Neuronal stem cell (in vitro differentiated cells): ENCODE results near the gene CACNA1C.

Source experiments
- DNase-seq: peaks from one replicate; pipeline ENCODE4 v3.0.0-alpha.2; 2013; ENCODE audit warnings: low spot score
- H2AFZ ChIP-seq: one replicate; pipeline ENCODE4 v1.6.1; 2013; ENCODE audit warnings: mild to moderate bottlenecking, low read length, inconsistent platforms
- H2AK5ac ChIP-seq: 2 replicates; pipeline ENCODE4 v1.6.1; 2013; ENCODE audit warnings: low read depth, mild to moderate bottlenecking, inconsistent platforms, low read length, moderate library complexity, mixed read lengths
- H2BK120ac ChIP-seq: 2 replicates; pipeline ENCODE4 v1.6.1; 2013; ENCODE audit warnings: low read depth, mild to moderate bottlenecking, inconsistent platforms, low read length, moderate library complexity, mixed read lengths
- H2BK12ac ChIP-seq: one replicate; pipeline ENCODE4 v1.6.1; 2013; ENCODE audit warnings: low read length, inconsistent platforms
- H2BK15ac ChIP-seq: 2 replicates; pipeline ENCODE4 v1.6.1; 2013; ENCODE audit warnings: mild to moderate bottlenecking, low read length, inconsistent platforms, mixed read lengths
- H2BK5ac ChIP-seq: one replicate; pipeline ENCODE4 v1.6.1; 2013; ENCODE audit warnings: inconsistent platforms, mild to moderate bottlenecking, low read length, moderate library complexity
- H3K14ac ChIP-seq: one replicate; pipeline ENCODE4 v1.6.1; 2013; ENCODE audit warnings: low read length, inconsistent platforms
- H3K18ac ChIP-seq: 2 replicates; pipeline ENCODE4 v1.6.1; 2013; ENCODE audit warnings: low read length, inconsistent platforms
- H3K23ac ChIP-seq: 2 replicates; pipeline ENCODE4 v1.6.1; 2013; ENCODE audit warnings: low read depth, mild to moderate bottlenecking, mixed read lengths, low read length, inconsistent platforms; ENCODE audit not compliant: poor library complexity
- H3K27ac ChIP-seq: replicated peaks from 3 replicates; pipeline ENCODE4 v1.5.1; 2013; ENCODE audit warnings: low read length, inconsistent platforms
- H3K27me3 ChIP-seq, 3 experiments: 2 replicates each; pipeline ENCODE4 v1.6.1; 2013; ENCODE audit warnings: low read length in 3 of 3, mild to moderate bottlenecking in 2 of 3, inconsistent platforms in 1 of 3, low read depth in 1 of 3, mixed read lengths in 1 of 3, moderate library complexity in 1 of 3; ENCODE audit not compliant: control insufficient read depth in 3 of 3, insufficient read depth in 3 of 3
- H3K36me3 ChIP-seq, 2 donors: replicated peaks in 1 of 2; 2 replicates each; pipeline ENCODE4 v1.6.1; 2013; ENCODE audit warnings: low read length in 2 of 2; ENCODE audit not compliant: control insufficient read depth in 2 of 2, insufficient read depth in 2 of 2
- H3K4ac ChIP-seq: 2 replicates; pipeline ENCODE4 v1.6.1; 2013; ENCODE audit warnings: inconsistent platforms, mild to moderate bottlenecking, low read length, moderate library complexity
- H3K4me1 ChIP-seq, 2 donors: 1 replicate in 1 of 2; 2 replicates in 1 of 2; pipeline ENCODE4 v1.6.1; 2013; ENCODE audit warnings: low read length in 2 of 2, low read depth in 1 of 2; ENCODE audit not compliant: control insufficient read depth in 2 of 2, insufficient read depth in 1 of 2
- H3K4me2 ChIP-seq: one replicate; pipeline ENCODE4 v1.6.1; 2013; ENCODE audit warnings: mild to moderate bottlenecking, low read length, inconsistent platforms; ENCODE audit not compliant: insufficient read depth, poor library complexity, severe bottlenecking
- H3K4me3 ChIP-seq, 2 donors: 2 replicates each; pipeline ENCODE4 v1.5.1; 2013; ENCODE audit warnings: low read length in 2 of 2, mild to moderate bottlenecking in 2 of 2, inconsistent platforms in 1 of 2, moderate library complexity in 1 of 2
- H3K79me1 ChIP-seq: one replicate; pipeline ENCODE4 v1.6.1; 2013; ENCODE audit warnings: low read depth, mild to moderate bottlenecking, inconsistent platforms, low read length, moderate library complexity
- H3K9ac ChIP-seq: one replicate; pipeline ENCODE4 v1.6.1; 2013; ENCODE audit warnings: mild to moderate bottlenecking, low read depth, low read length, inconsistent platforms; ENCODE audit not compliant: poor library complexity
- H3K9me3 ChIP-seq, 2 donors: replicated peaks in 1 of 2; 2 replicates each; pipeline versions ENCODE3 to v1.6.1; 2013; ENCODE audit warnings: low read length in 2 of 2, mild to moderate bottlenecking in 2 of 2, inconsistent platforms in 1 of 2, low read depth in 1 of 2, mixed read lengths in 1 of 2, moderate library complexity in 1 of 2; ENCODE audit not compliant: control insufficient read depth in 2 of 2, insufficient read depth in 1 of 2
- H4K8ac ChIP-seq: one replicate; pipeline ENCODE4 v1.6.1; 2013; ENCODE audit warnings: low read depth, mild to moderate bottlenecking, inconsistent platforms, low read length, moderate library complexity
- H4K91ac ChIP-seq: one replicate; pipeline ENCODE4 v1.6.1; 2013; ENCODE audit warnings: low read length, low read depth, mild to moderate bottlenecking, inconsistent platforms; ENCODE audit not compliant: poor library complexity
- WGBS, 2 donors: extraction: QIAGEN DNeasy Blood & Tissue Kit; methylation state at CpG; one replicate each; pipeline ENCODE4 v1.1.7; 2013; ENCODE audit warnings: missing lambda C conversion rate in 2 of 2, mixed read lengths in 1 of 2; ENCODE audit not compliant: insufficient read length in 2 of 2, insufficient replicate concordance in 1 of 2; ENCODE audit errors: extremely low coverage in 2 of 2; 5-methylcytosine and 5-hydroxymethylcytosine counted together

CACNA1C gene

DNA sequence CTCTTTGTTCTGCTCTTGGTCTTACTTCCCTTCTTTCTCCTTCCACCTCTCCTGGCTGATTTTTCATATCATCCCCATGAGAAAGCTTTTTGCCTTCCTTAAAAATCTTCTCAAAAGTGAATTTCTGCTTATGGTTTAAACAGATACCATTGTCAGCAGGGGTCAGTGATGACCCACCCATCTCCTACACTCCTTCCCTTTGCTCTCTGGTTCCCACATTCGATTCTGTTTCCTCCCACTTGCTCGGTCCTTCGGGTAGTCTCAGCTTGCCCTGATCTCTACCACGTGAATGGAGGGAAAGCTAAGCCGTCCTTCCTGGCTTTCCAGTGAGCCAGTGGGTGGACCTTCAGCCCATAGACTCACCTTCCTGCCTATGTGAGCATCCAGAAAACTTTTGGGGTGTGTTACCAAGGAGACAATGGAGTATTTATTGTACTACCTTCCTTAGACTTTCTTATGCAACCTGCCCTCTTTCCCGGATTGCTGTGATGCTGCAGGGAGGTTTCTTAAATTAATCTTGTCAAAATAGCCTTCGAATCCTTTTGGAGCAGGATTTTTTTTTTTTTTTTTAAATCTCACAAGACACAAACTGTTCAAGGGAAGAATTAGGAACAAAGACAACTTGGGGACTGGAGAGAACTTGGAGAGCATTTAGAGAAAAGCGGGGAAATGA is 306.3 kb downstream of the CACNA1C start:
- Histone ChIP-seq H3K4me2 (no peak overlapping the region), H2AK5ac (no peak overlapping the region), H4K8ac (no peak overlapping the region), H4K91ac (no peak overlapping the region), H3K9me3 (no peaks in the 10 kb centered on the region), H3K18ac (no peak overlapping the region), H2BK5ac (no peak overlapping the region), H3K27me3 (no peaks in the 10 kb centered on the region), H3K23ac (no peak overlapping the region), H2BK15ac (no peak overlapping the region), H2BK120ac (no peak overlapping the region), H3K4ac (no peak overlapping the region), H3K27ac (no peak overlapping the region), H2AFZ (no peak overlapping the region), H3K36me3 (no peaks in the 10 kb centered on the region), H3K4me1 (peaks cover 0 to 15% of the 10 kb centered on the region in 2 donors), H2BK12ac (no peak overlapping the region), H3K4me3 (no peak overlapping the region), H3K9ac (no peak overlapping the region), H3K79me1 (no peaks in the 10 kb centered on the region), H3K14ac (no peak overlapping the region)
- DNase-seq: no peak
- WGBS, 2 donors: 100% methylated on average over 1 of the region's 8 CpGs; no CpG with 5 or more reads in 1 of the 2 donors

DNA sequence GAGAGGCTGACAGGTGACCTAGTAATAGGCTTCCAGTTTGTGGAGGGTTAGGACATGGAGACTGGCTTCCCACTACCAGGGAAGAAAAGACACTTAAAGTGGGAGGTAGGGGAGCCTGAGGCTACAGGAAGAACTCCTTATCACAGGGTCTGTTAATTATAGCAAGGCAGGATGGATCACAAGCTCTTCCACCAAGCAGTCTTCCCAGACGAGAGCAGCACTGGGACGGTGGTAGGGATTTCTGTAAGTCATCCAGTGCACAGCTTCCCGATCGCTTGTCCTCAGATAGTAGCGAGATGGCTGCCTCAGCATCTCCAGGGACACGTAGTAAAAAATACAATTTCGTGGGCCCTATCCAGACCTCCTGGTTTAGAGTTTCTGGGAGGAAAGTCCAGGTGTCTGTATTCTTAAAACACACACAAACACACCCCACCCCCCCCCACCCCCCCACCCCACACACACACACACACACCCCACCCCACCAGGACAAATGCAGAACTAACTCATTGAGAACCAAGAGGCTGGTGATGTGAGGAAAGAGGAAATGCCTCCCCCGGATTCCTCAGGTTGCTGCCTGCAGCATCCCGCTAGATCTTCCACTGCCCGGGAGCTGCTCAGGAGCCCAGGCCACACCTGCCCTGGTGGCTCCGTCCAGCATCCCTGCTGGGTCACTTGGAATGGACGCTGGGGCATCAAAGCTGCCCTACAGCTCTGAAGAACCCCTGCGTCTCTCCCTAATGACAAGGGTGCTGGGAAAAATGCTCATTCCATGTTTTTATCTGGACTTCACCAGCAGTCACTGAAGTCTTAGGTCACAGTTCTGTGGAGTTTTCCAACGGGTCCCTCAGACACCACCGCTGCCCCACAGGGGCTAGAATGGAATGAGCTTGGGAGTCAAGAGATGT is 307.2 kb downstream of the CACNA1C start:
- no peaks in the 10 kb centered on the region for H3K79me1 ChIP-seq
- H3K9me3 ChIP-seq: no peaks in the 10 kb centered on the region
- H2AK5ac ChIP-seq: no peak overlapping the region
- no peak overlapping the region for H2AFZ ChIP-seq
- peaks cover 0 to 11% of the 10 kb centered on the region in 2 donors for H3K4me1 ChIP-seq
- DNase-seq: no peak
- no peak overlapping the region for H2BK5ac ChIP-seq
- H2BK12ac ChIP-seq: no peak overlapping the region
- no peak overlapping the region for H3K4ac ChIP-seq
- no peaks in the 10 kb centered on the region for H3K36me3 ChIP-seq
- WGBS, 2 donors: no CpG with 5 or more reads among the region's 15 CpGs
- H3K27me3 ChIP-seq: no peaks in the 10 kb centered on the region
- no peak overlapping the region for H3K9ac ChIP-seq
- H2BK120ac ChIP-seq: no peak overlapping the region
- no peak overlapping the region for H2BK15ac ChIP-seq
- no peak overlapping the region for H3K4me2 ChIP-seq
- no peak overlapping the region for H4K8ac ChIP-seq
- no peak overlapping the region for H4K91ac ChIP-seq
- H3K23ac ChIP-seq: no peak overlapping the region
- H3K18ac ChIP-seq: no peak overlapping the region
- no peak overlapping the region for H3K14ac ChIP-seq
- H3K27ac ChIP-seq: no peak overlapping the region
- H3K4me3 ChIP-seq: no peak overlapping the region

DNA sequence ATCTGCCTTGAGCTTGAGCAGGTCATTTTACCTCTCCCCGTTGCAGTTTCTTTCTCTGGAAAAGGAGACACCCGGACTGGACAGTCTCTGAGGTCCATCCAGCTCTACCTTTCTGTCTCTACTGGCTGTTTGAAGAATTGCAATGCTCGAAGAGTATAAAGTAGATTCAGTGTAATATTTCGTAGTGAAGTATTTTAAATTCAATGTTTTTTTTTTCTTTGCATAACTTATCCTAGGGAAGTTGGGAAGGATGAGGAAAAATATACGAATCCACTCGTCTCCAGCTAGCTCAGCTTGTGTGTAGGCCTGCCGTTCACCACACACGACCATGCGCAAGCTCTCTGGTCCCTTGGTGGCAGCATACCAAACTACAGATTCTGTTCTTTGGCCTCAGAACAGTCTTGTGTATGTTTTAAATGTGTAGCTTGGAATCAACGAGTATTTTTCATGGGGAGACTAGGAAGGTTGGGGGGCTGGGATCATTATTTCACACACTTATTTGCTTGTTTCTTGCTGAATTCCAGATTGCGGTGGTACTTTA is 307.9 kb downstream of the CACNA1C start:
- Histone ChIP-seq H3K4ac (no peak overlapping the region), H2AFZ (no peak overlapping the region), H2AK5ac (no peak overlapping the region), H3K18ac (no peak overlapping the region), H4K91ac (no peak overlapping the region), H3K79me1 (no peaks in the 10 kb centered on the region), H3K36me3 (no peaks in the 10 kb centered on the region), H2BK15ac (no peak overlapping the region), H3K27me3 (no peaks in the 10 kb centered on the region), H2BK5ac (no peak overlapping the region), H3K4me1 (peaks cover 0 to 10% of the 10 kb centered on the region in 2 donors), H3K27ac (no peak overlapping the region), H3K9ac (no peak overlapping the region), H3K4me2 (no peak overlapping the region), H2BK12ac (no peak overlapping the region), H3K9me3 (no peaks in the 10 kb centered on the region), H3K23ac (no peak overlapping the region), H4K8ac (no peak overlapping the region), H3K14ac (no peak overlapping the region), H3K4me3 (no peak overlapping the region), H2BK120ac (no peak overlapping the region)
- no peak for DNase-seq
- no CpG with 5 or more reads among the region's 11 CpGs for WGBS, 2 donors
